ENCODE data around the gene PAX5. TPM values are rescaled to one million over a fixed set of nuclear protein-coding genes. Genes with fewer than 3 reads are reported as not detected.

PAX5 gene
- total RNA-seq, 1 donor from 2014 or later, result 0.39 TPM

- H3K27me3 Mint-ChIP-seq (ENCODE audit: insufficient read depth), result peaks cover 7% of the 10 kb centered on the region
- intact Hi-C loops (cut with micrococcal nuclease), result no loop called here
- H3K36me3 Mint-ChIP-seq (ENCODE audit: low read depth), result no peaks in the 10 kb centered on the region
Measured at GRCh38 chr9:36831381-36832161, 202.5 kb downstream of the PAX5 start.

GRCh38 chr9:36828611-36829013 lies 205.5 kb downstream of the PAX5 start:
- no peak overlapping the region for H3K4me3 Mint-ChIP-seq
- DNase-seq (ENCODE audit: low spot score), result no peak
- H3K9me3 Mint-ChIP-seq, result no peaks in the 10 kb centered on the region
- H3K27ac Mint-ChIP-seq, result no peak overlapping the region
- intact Hi-C loops (cut with micrococcal nuclease), result no loop called here
- H3K4me1 Mint-ChIP-seq (ENCODE audit: low read depth), result no peaks in the 10 kb centered on the region
- H3K36me3 Mint-ChIP-seq (ENCODE audit: low read depth), result no peaks in the 10 kb centered on the region
- H3K27me3 Mint-ChIP-seq (ENCODE audit: insufficient read depth), result peaks cover 7% of the 10 kb centered on the region

More at GRCh38 chr9:36831381-36832161, 202.5 kb downstream of the PAX5 start:
- Mint-ChIP-seq H3K27ac (no peak overlapping the region), H3K4me3 (no peak overlapping the region), H3K4me1 (ENCODE audit: low read depth) (no peaks in the 10 kb centered on the region), H3K9me3 (no peaks in the 10 kb centered on the region)
- DNase-seq (ENCODE audit: low spot score), result no peak

- intact Hi-C loops (cut with micrococcal nuclease), result no loop called here
- H3K4me1 Mint-ChIP-seq (ENCODE audit: low read depth), result no peaks in the 10 kb centered on the region
- H3K27ac Mint-ChIP-seq, result no peak overlapping the region
- no peaks in the 10 kb centered on the region for H3K9me3 Mint-ChIP-seq
- no peak overlapping the region for H3K4me3 Mint-ChIP-seq
- no peaks in the 10 kb centered on the region for H3K36me3 Mint-ChIP-seq (ENCODE audit: low read depth)
- no peak for DNase-seq (ENCODE audit: low spot score)
- H3K27me3 Mint-ChIP-seq (ENCODE audit: insufficient read depth), result peaks cover 7% of the 10 kb centered on the region
Measured at GRCh38 chr9:36827593-36827992, 206.5 kb downstream of the PAX5 start.

GRCh38 chr9:36826581-36826980 lies 207.5 kb downstream of the PAX5 start:
- no peak overlapping the region for H3K4me3 Mint-ChIP-seq
- no peaks in the 10 kb centered on the region for H3K4me1 Mint-ChIP-seq (ENCODE audit: low read depth)
- intact Hi-C loops (cut with micrococcal nuclease), result no loop called here
- no peaks in the 10 kb centered on the region for H3K9me3 Mint-ChIP-seq
- no peaks in the 10 kb centered on the region for H3K36me3 Mint-ChIP-seq (ENCODE audit: low read depth)
- no peak for DNase-seq (ENCODE audit: low spot score)
- H3K27ac Mint-ChIP-seq, result no peak overlapping the region
- H3K27me3 Mint-ChIP-seq (ENCODE audit: insufficient read depth), result peaks cover 7% of the 10 kb centered on the region

DNA sequence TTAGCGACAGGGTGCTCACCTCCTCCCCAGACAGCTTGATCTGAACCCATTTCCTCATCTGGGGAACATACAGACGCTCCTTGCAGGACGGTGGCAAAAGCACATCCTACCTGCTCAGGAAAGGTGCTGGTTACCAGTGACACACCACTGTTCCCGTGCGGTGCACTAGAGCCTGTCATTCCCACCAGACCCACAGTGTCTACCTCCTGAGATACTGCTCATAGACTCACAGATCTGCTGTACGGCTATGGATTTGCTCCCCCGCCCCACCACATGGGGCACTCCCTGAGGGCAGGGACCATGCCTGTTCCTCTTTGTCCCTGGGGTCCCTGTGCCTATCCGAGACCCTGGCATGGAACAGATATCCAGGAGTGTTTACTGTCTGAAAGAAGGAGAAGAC lies 208.9 kb downstream of the PAX5 start:
- no peaks in the 10 kb centered on the region for H3K4me1 Mint-ChIP-seq (ENCODE audit: low read depth)
- peaks cover 7% of the 10 kb centered on the region for H3K27me3 Mint-ChIP-seq (ENCODE audit: insufficient read depth)
- H3K27ac Mint-ChIP-seq, result no peak overlapping the region
- intact Hi-C loops (cut with micrococcal nuclease), result no loop called here
- no peaks in the 10 kb centered on the region for H3K9me3 Mint-ChIP-seq
- no peak for DNase-seq (ENCODE audit: low spot score)
- no peaks in the 10 kb centered on the region for H3K36me3 Mint-ChIP-seq (ENCODE audit: low read depth)
- no peak overlapping the region for H3K4me3 Mint-ChIP-seq

GRCh38 chr9:36823934-36824333 lies 210.1 kb downstream of the PAX5 start:
- Mint-ChIP-seq H3K4me3 (no peak overlapping the region), H3K27ac (no peak overlapping the region), H3K4me1 (ENCODE audit: low read depth) (no peaks in the 10 kb centered on the region), H3K27me3 (ENCODE audit: insufficient read depth) (peaks cover 7% of the 10 kb centered on the region), H3K9me3 (no peaks in the 10 kb centered on the region), H3K36me3 (ENCODE audit: low read depth) (no peaks in the 10 kb centered on the region)
- no peak for DNase-seq (ENCODE audit: low spot score)
- intact Hi-C loops (cut with micrococcal nuclease), result no loop called here

- H3K36me3 Mint-ChIP-seq (ENCODE audit: low read depth), result no peaks in the 10 kb centered on the region
- H3K27ac Mint-ChIP-seq, result no peak overlapping the region
- H3K27me3 Mint-ChIP-seq (ENCODE audit: insufficient read depth), result peaks cover 11% of the 10 kb centered on the region
- no peaks in the 10 kb centered on the region for H3K9me3 Mint-ChIP-seq
- intact Hi-C loops (cut with micrococcal nuclease), result no loop called here
- no peak for DNase-seq (ENCODE audit: low spot score)
- no peaks in the 10 kb centered on the region for H3K4me1 Mint-ChIP-seq (ENCODE audit: low read depth)
- H3K4me3 Mint-ChIP-seq, result no peak overlapping the region
Measured at GRCh38 chr9:36823466-36823865, 210.6 kb downstream of the PAX5 start.

- Mint-ChIP-seq H3K27ac (no peak overlapping the region), H3K4me3 (no peak overlapping the region), H3K36me3 (ENCODE audit: low read depth) (no peaks in the 10 kb centered on the region), H3K4me1 (ENCODE audit: low read depth) (no peaks in the 10 kb centered on the region), H3K27me3 (ENCODE audit: insufficient read depth) (peaks cover 13% of the 10 kb centered on the region), H3K9me3 (no peaks in the 10 kb centered on the region)
- intact Hi-C loops (cut with micrococcal nuclease), result no loop called here
- DNase-seq (ENCODE audit: low spot score), result no peak
Measured at GRCh38 chr9:36822201-36822600, 211.9 kb downstream of the PAX5 start.

- intact Hi-C loops (cut with micrococcal nuclease), result no loop called here
- H3K9me3 Mint-ChIP-seq, result no peaks in the 10 kb centered on the region
- peaks cover 13% of the 10 kb centered on the region for H3K27me3 Mint-ChIP-seq (ENCODE audit: insufficient read depth)
- H3K27ac Mint-ChIP-seq, result no peak overlapping the region
- H3K36me3 Mint-ChIP-seq (ENCODE audit: low read depth), result no peaks in the 10 kb centered on the region
- H3K4me3 Mint-ChIP-seq, result no peak overlapping the region
- H3K4me1 Mint-ChIP-seq (ENCODE audit: low read depth), result no peaks in the 10 kb centered on the region
- no peak for DNase-seq (ENCODE audit: low spot score)
Measured at GRCh38 chr9:36820392-36820861, 213.6 kb downstream of the PAX5 start.

DNA sequence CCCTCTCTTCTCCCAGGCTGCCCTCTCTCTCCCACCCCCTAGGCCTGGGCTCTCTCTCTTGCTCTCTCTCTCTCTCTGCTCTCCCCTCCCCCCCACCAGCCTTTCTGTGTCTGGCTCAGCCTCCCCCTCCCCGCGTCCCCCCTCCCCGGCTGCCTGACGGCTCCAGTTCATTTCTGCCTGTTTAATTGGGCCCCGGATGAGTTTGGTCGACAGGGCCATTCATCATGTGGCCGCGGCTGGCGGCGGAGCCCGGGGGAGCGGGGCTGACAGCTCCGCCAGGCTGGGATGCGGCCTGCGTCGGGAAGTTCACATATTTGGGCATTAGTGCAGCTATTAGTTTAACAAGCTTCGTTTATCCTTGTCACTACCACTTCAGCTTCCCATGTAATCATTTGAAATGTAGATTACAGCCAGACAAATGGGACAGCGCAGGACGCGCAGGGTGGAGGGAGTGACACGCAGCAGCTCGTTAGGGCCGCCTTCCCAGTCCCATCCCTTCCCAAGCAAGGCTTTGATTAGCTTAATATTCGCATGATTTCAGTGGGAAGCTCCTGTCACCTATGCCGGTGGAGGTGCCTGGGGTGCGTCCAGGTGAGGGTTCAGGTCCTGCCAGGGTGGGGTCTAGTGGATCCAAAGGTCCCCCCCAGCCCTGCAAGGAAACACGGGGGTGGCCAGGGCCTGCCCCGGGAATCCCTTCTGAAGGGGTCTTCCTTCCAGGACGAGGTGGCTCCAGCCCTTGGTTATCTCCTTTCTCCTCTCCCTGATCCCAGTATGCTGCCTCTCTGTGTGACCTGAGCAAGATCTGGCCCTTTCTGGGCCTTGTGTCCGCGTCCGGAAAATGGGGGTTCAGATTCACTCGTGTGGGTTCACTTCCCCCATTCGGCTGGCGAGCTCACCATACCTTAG lies 214.8 kb downstream of the PAX5 start:
- no peaks in the 10 kb centered on the region for H3K36me3 Mint-ChIP-seq (ENCODE audit: low read depth)
- no peak overlapping the region for H3K4me3 Mint-ChIP-seq
- no peaks in the 10 kb centered on the region for H3K4me1 Mint-ChIP-seq (ENCODE audit: low read depth)
- intact Hi-C loops (cut with micrococcal nuclease), result no loop called here
- peaks cover 13% of the 10 kb centered on the region for H3K27me3 Mint-ChIP-seq (ENCODE audit: insufficient read depth)
- no peak overlapping the region for H3K27ac Mint-ChIP-seq
- DNase-seq (ENCODE audit: low spot score), result no peak
- no peaks in the 10 kb centered on the region for H3K9me3 Mint-ChIP-seq

GRCh38 chr9:36818242-36818938 lies 215.7 kb downstream of the PAX5 start:
- Mint-ChIP-seq H3K36me3 (ENCODE audit: low read depth) (no peaks in the 10 kb centered on the region), H3K9me3 (no peaks in the 10 kb centered on the region), H3K4me1 (ENCODE audit: low read depth) (no peaks in the 10 kb centered on the region), H3K27ac (no peak overlapping the region), H3K4me3 (no peak overlapping the region), H3K27me3 (ENCODE audit: insufficient read depth) (peaks cover 13% of the 10 kb centered on the region)
- intact Hi-C loops (cut with micrococcal nuclease), result no loop called here
- no peak for DNase-seq (ENCODE audit: low spot score)

DNA sequence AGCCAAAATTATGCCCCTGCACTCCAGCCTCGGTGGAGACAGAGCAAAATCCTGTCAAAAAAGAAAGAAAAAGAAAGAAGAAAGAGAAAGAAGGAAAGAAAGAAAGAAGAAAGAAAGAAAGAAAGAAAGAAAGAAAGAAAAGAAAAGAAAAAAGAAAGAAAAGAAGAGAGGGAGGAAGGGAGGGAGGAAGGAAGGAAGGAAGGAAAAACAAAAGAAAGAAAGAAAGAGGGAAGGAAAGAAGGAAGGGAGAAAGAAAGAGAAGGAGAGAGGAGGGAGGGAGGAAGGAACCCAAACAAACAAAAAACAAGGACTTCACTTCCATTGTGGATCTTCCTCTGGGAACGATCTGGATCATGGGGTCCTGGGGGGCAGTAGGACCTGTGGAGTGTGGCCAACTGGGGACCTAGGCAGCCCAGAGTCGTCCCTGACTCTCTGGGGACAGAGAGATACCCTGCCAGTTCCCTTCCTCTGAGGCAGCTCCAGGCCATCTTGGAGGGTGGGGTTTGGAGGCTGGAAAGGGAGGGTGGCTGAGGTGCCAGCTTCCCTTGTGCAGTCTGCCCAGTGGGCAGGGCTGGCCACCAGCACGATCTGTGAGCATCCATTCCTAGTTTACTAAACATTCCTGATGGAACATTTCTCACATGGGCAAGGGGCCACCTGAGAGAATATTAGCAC lies 216.8 kb downstream of the PAX5 start:
- intact Hi-C loops (cut with micrococcal nuclease), result no loop called here
- Mint-ChIP-seq H3K4me3 (no peak overlapping the region), H3K27ac (no peak overlapping the region), H3K9me3 (no peaks in the 10 kb centered on the region), H3K4me1 (ENCODE audit: low read depth) (no peaks in the 10 kb centered on the region), H3K27me3 (ENCODE audit: insufficient read depth) (peaks cover 13% of the 10 kb centered on the region), H3K36me3 (ENCODE audit: low read depth) (no peaks in the 10 kb centered on the region)
- no peak for DNase-seq (ENCODE audit: low spot score)

Measured in activated T-helper 1 cell treated with anti-CD3 and anti-CD28 coated beads, Interleukin-12 subunit alpha, Interleukin-12 subunit beta, Interleukin-2, Interleukin-4 antibody, amounts not matched to agents 30 ng/mL and 10 ng/mL and 1 ng/mL, durations not matched to agents 14 hours and 24 hours and 36 hours (primary cell).